ENCODE results near the gene AVPR2. TPM values are rescaled to one million over a fixed set of nuclear protein-coding genes. Genes with fewer than 3 reads are reported as not detected.

AVPR2 gene
- total and polyA plus RNA-seq, 7 experiments from 2014 or later: 0.29 TPM; not detected in 6

- Histone ChIP-seq H3K27me3 (ENCODE audit: control insufficient read depth in 2 of 2, insufficient read depth in 2 of 2, low read length in 2 of 2) (no peaks in the 10 kb centered on the region), H3K4me1 (ENCODE audit: control insufficient read depth in 2 of 2, insufficient read depth in 2 of 2, low read length in 2 of 2) (peaks cover 7 to 9% of the 10 kb centered on the region in 2 donors), H3K36me3 (ENCODE audit: control insufficient read depth in 2 of 3, insufficient read depth in 3 of 3, low read length in 3 of 3) (peaks cover 0 to 82% (median 2%) of the 10 kb centered on the region in 3 experiments), H3K9me3 (ENCODE audit: control insufficient read depth in 2 of 3, low read length in 3 of 3) (no peaks in the 10 kb centered on the region), H3K27ac (ENCODE audit: low read depth, low read length) (no peak overlapping the region), H3K4me3 (ENCODE audit: low read length) (no peak overlapping the region)
- intact Hi-C loops (cut with micrococcal nuclease): loop anchor here (1.0 to 5.0 kb wide), 5 partner anchors 14 to 400 kb away; partner anchors contain the start of genes PLXNB3 (in 2 of the 2) and ARHGAP4 (in 1 of the 2)
- DNase-seq (no peak), ATAC-seq (no peak)
- Mint-ChIP-seq H3K9me3 (no peaks in the 10 kb centered on the region), H3K4me1 (peaks cover 2 to 28% (median 12%) of the 10 kb centered on the region in 7 donors), H3K27ac (peak overlapping the region in 2 of 9 donors; percentile 42 to 60), H3K27me3 (no peaks in the 10 kb centered on the region), H3K4me3 (no peak overlapping the region), H3K36me3 (peaks cover 0 to 54% (median 4%) of the 10 kb centered on the region in 5 donors)
- CTCF ChIA-PET: interaction anchor here (0.8 to 10.9 kb wide), 3 partner anchors 17 to 189 kb away, joined by 5 to 168 read pairs (median 8); partner anchors contain the start of genes ARHGAP4 and PLXNB3
- POLR2A ChIA-PET: interaction anchor here (1.2 to 21.0 kb wide), 2 partner anchors 25 to 189 kb away, joined by 3 to 384 read pairs; partner anchors contain the start of genes ARHGAP4 and NAA10
These were observed 48.0 kb downstream of the AVPR2 start for GRCh38 chrX:153952373-153953026.

- Histone ChIP-seq H3K36me3 (ENCODE audit: control insufficient read depth in 2 of 3, insufficient read depth in 3 of 3, low read length in 3 of 3) (peaks cover 0 to 91% (median 2%) of the 10 kb centered on the region in 3 experiments), H3K4me3 (ENCODE audit: low read length) (no peak overlapping the region), H3K27ac (ENCODE audit: low read depth, low read length) (no peak overlapping the region), H3K27me3 (ENCODE audit: control insufficient read depth in 2 of 2, insufficient read depth in 2 of 2, low read length in 2 of 2) (no peaks in the 10 kb centered on the region), H3K4me1 (ENCODE audit: control insufficient read depth in 2 of 2, insufficient read depth in 2 of 2, low read length in 2 of 2) (peaks cover 4 to 6% of the 10 kb centered on the region in 2 donors), H3K9me3 (ENCODE audit: control insufficient read depth in 2 of 3, low read length in 3 of 3) (no peaks in the 10 kb centered on the region)
- ChIA-PET CTCF (interaction anchor here (0.7 to 10.9 kb wide), 3 partner anchors 9 to 190 kb away, joined by 5 to 168 read pairs (median 8); partner anchors contain the start of genes ARHGAP4, PLXNB3 and RENBP), POLR2A (interaction anchor here (1.2 to 21.0 kb wide), 2 partner anchors 26 to 190 kb away, joined by 3 to 384 read pairs; partner anchors contain the start of genes ARHGAP4 and NAA10)
- H3K27ac Mint-ChIP-seq: peak overlapping the region in 6 of 9 donors; percentile 4 to 82 (median 52)
- DNase-seq: peak; percentile 61 to 87 (median 78)
- H3K36me3 Mint-ChIP-seq: peaks cover 0 to 58% (median 3%) of the 10 kb centered on the region in 5 donors
- no peak overlapping the region for H3K4me3 Mint-ChIP-seq
- peak; percentile 89 for ATAC-seq
- H3K27me3 Mint-ChIP-seq: no peaks in the 10 kb centered on the region
- H3K9me3 Mint-ChIP-seq: no peaks in the 10 kb centered on the region
- H3K4me1 Mint-ChIP-seq: peaks cover 0 to 22% (median 7%) of the 10 kb centered on the region in 7 donors
- intact Hi-C loops (cut with micrococcal nuclease): loop anchor here (1.0 to 5.0 kb wide), 5 partner anchors 13 to 401 kb away; partner anchors contain the start of genes PLXNB3 (in 2 of the 2) and ARHGAP4 (in 1 of the 2)
These were observed 48.9 kb downstream of the AVPR2 start for GRCh38 chrX:153953342-153953830.

- intact Hi-C loops (cut with micrococcal nuclease): loop anchor here (1.0 to 5.0 kb wide), 5 partner anchors 13 to 402 kb away; partner anchors contain the start of genes PLXNB3 (in 2 of the 2) and ARHGAP4 (in 1 of the 2)
- no peak overlapping the region for H3K4me3 Mint-ChIP-seq
- peaks cover 4 to 6% of the 10 kb centered on the region in 2 donors for H3K4me1 ChIP-seq (ENCODE audit: control insufficient read depth in 2 of 2, insufficient read depth in 2 of 2, low read length in 2 of 2)
- DNase-seq (no peak), ATAC-seq (peak; percentile 1)
- no peaks in the 10 kb centered on the region for H3K9me3 Mint-ChIP-seq
- H3K36me3 Mint-ChIP-seq: peaks cover 0 to 60% (median 3%) of the 10 kb centered on the region in 5 donors
- peaks cover 0 to 16% (median 7%) of the 10 kb centered on the region in 7 donors for H3K4me1 Mint-ChIP-seq
- ChIA-PET POLR2A (interaction anchor here (21.0 kb wide), 1 partner anchor 27 kb away, joined by 384 read pairs; the partner anchor contains the start of genes ARHGAP4 and NAA10), CTCF (interaction anchor here (0.7 to 10.9 kb wide), 3 partner anchors 9 to 191 kb away, joined by 5 to 168 read pairs (median 8); partner anchors contain the start of genes ARHGAP4, PLXNB3 and RENBP)
- H3K27me3 ChIP-seq (ENCODE audit: control insufficient read depth in 2 of 2, insufficient read depth in 2 of 2, low read length in 2 of 2): no peaks in the 10 kb centered on the region
- H3K27me3 Mint-ChIP-seq: no peaks in the 10 kb centered on the region
- H3K9me3 ChIP-seq (ENCODE audit: control insufficient read depth in 2 of 3, low read length in 3 of 3): no peaks in the 10 kb centered on the region
- H3K27ac Mint-ChIP-seq: peak overlapping the region in 3 of 9 donors; percentile 36 to 46 (median 45)
- H3K4me3 ChIP-seq (ENCODE audit: low read length): no peak overlapping the region
- peaks cover 0 to 97% (median 2%) of the 10 kb centered on the region in 3 experiments for H3K36me3 ChIP-seq (ENCODE audit: control insufficient read depth in 2 of 3, insufficient read depth in 3 of 3, low read length in 3 of 3)
- H3K27ac ChIP-seq (ENCODE audit: low read depth, low read length): no peak overlapping the region
These were observed 49.6 kb downstream of the AVPR2 start for GRCh38 chrX:153953892-153954557.

GRCh38 chrX:153954558-153955227 is 50.2 kb downstream of the AVPR2 start:
- POLR2A ChIA-PET: no interaction called here
- intact Hi-C loops (cut with micrococcal nuclease): loop anchor here in 1 of 2 donors (5.0 kb wide), 1 partner anchor 402 kb away; no protein-coding TSS in a partner anchor
- Histone ChIP-seq H3K36me3 (ENCODE audit: control insufficient read depth in 2 of 3, insufficient read depth in 3 of 3, low read length in 3 of 3) (peaks cover 0 to 100% (median 4%) of the 10 kb centered on the region in 3 experiments), H3K27ac (ENCODE audit: low read depth, low read length) (no peak overlapping the region), H3K4me1 (ENCODE audit: control insufficient read depth in 2 of 2, insufficient read depth in 2 of 2, low read length in 2 of 2) (peaks cover 4 to 6% of the 10 kb centered on the region in 2 donors), H3K9me3 (ENCODE audit: control insufficient read depth in 2 of 3, low read length in 3 of 3) (no peaks in the 10 kb centered on the region), H3K4me3 (ENCODE audit: low read length) (no peak overlapping the region), H3K27me3 (ENCODE audit: control insufficient read depth in 2 of 2, insufficient read depth in 2 of 2, low read length in 2 of 2) (no peaks in the 10 kb centered on the region)
- Mint-ChIP-seq H3K4me1 (peaks cover 0 to 11% (median 3%) of the 10 kb centered on the region in 7 donors), H3K9me3 (no peaks in the 10 kb centered on the region), H3K27ac (peak overlapping the region in 3 of 9 donors; percentile 36 to 67 (median 45)), H3K4me3 (no peak overlapping the region), H3K27me3 (no peaks in the 10 kb centered on the region), H3K36me3 (peaks cover 0 to 59% (median 3%) of the 10 kb centered on the region in 5 donors)
- CTCF ChIA-PET: interaction anchor here (0.6 kb wide), 1 partner anchor 315 kb away, joined by 3 read pairs; no protein-coding TSS in a partner anchor
- no peak for ATAC-seq
- DNase-seq: no peak

- intact Hi-C loops (cut with micrococcal nuclease): no loop called here
- CTCF ChIA-PET: interaction anchor here (0.6 kb wide), 1 partner anchor 316 kb away, joined by 3 read pairs; no protein-coding TSS in a partner anchor
- Mint-ChIP-seq H3K36me3 (peaks cover 0 to 57% (median 3%) of the 10 kb centered on the region in 5 donors), H3K27ac (peak overlapping the region in 2 of 9 donors; percentile 46 to 67), H3K9me3 (no peaks in the 10 kb centered on the region), H3K4me1 (peaks cover 0 to 11% (median 3%) of the 10 kb centered on the region in 7 donors), H3K4me3 (no peak overlapping the region), H3K27me3 (no peaks in the 10 kb centered on the region)
- POLR2A ChIA-PET: no interaction called here
- H3K4me1 ChIP-seq (ENCODE audit: control insufficient read depth in 2 of 2, insufficient read depth in 2 of 2, low read length in 2 of 2): peaks cover 4 to 6% of the 10 kb centered on the region in 2 donors
- no peaks in the 10 kb centered on the region for H3K9me3 ChIP-seq (ENCODE audit: control insufficient read depth in 2 of 3, low read length in 3 of 3)
- H3K27me3 ChIP-seq (ENCODE audit: control insufficient read depth in 2 of 2, insufficient read depth in 2 of 2, low read length in 2 of 2): no peaks in the 10 kb centered on the region
- peaks cover 0 to 100% (median 10%) of the 10 kb centered on the region in 3 experiments for H3K36me3 ChIP-seq (ENCODE audit: control insufficient read depth in 2 of 3, insufficient read depth in 3 of 3, low read length in 3 of 3)
- H3K4me3 ChIP-seq (ENCODE audit: low read length): no peak overlapping the region
- H3K27ac ChIP-seq (ENCODE audit: low read depth, low read length): no peak overlapping the region
- no peak for DNase-seq
- no peak for ATAC-seq
These were observed 50.8 kb downstream of the AVPR2 start for GRCh38 chrX:153955228-153955732.
